ENCODE data around the gene MGLL.

DNA sequence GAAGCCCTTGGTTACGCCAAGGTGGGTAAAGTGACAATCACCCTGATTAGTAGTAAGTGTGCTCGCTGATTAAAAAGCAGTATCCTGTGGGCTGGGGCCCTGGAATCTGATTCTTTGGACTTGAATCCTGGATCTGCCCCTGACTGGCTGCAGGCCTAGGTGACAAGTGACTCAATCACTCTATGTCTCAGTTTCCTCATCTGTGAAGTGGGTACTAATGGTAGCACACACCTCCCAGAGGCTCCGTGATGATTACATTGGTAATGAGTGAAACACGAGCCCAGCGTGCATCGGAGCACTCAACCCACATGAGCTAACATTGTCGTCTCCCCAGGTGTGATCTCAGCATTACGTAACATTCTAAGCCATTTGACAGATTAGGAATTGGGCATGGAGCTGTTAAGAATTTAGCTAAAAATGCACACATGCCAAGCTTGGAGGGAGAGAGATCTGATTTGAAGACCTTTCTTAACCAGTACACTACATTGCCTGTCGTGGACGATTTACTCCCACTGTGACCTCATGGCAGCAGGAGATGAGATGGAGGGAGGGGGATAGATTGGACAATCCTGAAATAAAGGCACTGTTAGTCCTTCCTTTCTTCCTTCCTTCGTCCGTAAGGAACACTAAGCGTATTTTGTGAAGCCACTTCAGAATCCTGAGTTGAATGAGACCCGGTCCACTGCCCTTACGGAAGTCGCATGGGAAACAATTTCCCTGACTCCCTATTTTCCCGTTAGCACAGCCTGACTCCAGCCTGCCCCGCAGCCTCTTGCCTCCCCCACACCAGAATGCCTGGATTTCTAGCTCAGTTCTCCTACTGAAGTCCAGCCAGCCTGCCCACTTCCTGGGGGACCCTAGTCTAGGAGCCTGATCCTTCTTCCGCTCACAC, 32.1 kb downstream of the MGLL start:
- TF ChIP-seq, protein P1, sequence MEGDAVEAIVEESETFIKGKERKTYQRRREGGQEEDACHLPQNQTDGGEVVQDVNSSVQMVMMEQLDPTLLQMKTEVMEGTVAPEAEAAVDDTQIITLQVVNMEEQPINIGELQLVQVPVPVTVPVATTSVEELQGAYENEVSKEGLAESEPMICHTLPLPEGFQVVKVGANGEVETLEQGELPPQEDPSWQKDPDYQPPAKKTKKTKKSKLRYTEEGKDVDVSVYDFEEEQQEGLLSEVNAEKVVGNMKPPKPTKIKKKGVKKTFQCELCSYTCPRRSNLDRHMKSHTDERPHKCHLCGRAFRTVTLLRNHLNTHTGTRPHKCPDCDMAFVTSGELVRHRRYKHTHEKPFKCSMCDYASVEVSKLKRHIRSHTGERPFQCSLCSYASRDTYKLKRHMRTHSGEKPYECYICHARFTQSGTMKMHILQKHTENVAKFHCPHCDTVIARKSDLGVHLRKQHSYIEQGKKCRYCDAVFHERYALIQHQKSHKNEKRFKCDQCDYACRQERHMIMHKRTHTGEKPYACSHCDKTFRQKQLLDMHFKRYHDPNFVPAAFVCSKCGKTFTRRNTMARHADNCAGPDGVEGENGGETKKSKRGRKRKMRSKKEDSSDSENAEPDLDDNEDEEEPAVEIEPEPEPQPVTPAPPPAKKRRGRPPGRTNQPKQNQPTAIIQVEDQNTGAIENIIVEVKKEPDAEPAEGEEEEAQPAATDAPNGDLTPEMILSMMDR (IDR thresholded peaks at IDR 0.05), result no peak
- TF ChIP-seq EP300 (IDR thresholded peaks at IDR 0.05) (no peak), POLR2A (IDR thresholded peaks at IDR 0.05) (no peak), POLR2AphosphoS5 (IDR thresholded peaks at IDR 0.05) (no peak)
